Vagina (tissue), 2 donors: ENCODE results near the gene TTLL4.

Source experiments
- POLR2AphosphoS5 ChIP-seq, 2 donors: sonication (generic); formaldehyde crosslinking; IDR thresholded peaks; one replicate each; pipeline ENCODE4 v1.9.0; 2017; ENCODE audit warnings: antibody characterized with exemption in 2 of 2, mild to moderate bottlenecking in 2 of 2, low read depth in 1 of 2; ENCODE audit not compliant: insufficient read depth in 1 of 2
- TF ChIP-seq, protein P1 (sequence below), 3 experiments: fragments of 450-650 bp in 2 of 3; fragments of 200-600 bp in 1 of 3; sonication (generic) in 1 of 3; IDR thresholded peaks; one replicate each; pipeline ENCODE4 v1.5.1; 2017 to 2019; ENCODE audit warnings: antibody characterized with exemption in 3 of 3, mild to moderate bottlenecking in 2 of 3, moderate library complexity in 2 of 3

DNA sequence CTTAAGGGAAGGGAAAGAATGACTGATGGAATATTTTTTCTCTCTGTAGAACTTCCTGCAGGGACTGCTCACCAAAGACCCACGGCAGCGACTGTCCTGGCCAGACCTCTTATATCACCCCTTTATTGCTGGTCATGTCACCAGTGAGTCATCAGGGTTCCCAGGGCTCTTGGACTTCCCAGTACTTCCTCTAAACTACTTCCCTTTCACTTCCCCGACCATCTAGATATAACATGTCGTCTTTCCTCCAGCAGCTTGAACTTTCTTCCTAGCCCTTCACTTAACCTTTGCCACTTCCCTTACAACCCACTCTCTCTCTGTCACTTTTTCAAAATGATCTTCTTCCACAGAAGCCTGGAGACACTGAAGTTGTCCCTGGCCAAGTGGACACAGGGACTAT is 31.5 kb upstream of the TTLL4 start:
- no peak for TF ChIP-seq POLR2AphosphoS5 (IDR thresholded peaks at IDR 0.05; ENCODE audit: insufficient read depth in 1 of 2, low read depth in 1 of 2)
- TF ChIP-seq, protein P1, sequence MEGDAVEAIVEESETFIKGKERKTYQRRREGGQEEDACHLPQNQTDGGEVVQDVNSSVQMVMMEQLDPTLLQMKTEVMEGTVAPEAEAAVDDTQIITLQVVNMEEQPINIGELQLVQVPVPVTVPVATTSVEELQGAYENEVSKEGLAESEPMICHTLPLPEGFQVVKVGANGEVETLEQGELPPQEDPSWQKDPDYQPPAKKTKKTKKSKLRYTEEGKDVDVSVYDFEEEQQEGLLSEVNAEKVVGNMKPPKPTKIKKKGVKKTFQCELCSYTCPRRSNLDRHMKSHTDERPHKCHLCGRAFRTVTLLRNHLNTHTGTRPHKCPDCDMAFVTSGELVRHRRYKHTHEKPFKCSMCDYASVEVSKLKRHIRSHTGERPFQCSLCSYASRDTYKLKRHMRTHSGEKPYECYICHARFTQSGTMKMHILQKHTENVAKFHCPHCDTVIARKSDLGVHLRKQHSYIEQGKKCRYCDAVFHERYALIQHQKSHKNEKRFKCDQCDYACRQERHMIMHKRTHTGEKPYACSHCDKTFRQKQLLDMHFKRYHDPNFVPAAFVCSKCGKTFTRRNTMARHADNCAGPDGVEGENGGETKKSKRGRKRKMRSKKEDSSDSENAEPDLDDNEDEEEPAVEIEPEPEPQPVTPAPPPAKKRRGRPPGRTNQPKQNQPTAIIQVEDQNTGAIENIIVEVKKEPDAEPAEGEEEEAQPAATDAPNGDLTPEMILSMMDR (IDR thresholded peaks at IDR 0.05), result no peak
